HG03064 (cell line): Measurements from ENCODE around the gene PLCG2.
"Not testable (repeated sequence)": the region's sequence is repeated elsewhere in the genome, so short reads cannot be mapped to it uniquely, and the experiment has no call there.

Experiments
- ATAC-seq: cut with Tn5 transposase; IDR thresholded peaks from one replicate; pipeline ENCODE4 v1.9.1; 2021; ENCODE audit warnings: low read depth; ENCODE audit not compliant: unreplicated experiment

PLCG2 gene

DNA sequence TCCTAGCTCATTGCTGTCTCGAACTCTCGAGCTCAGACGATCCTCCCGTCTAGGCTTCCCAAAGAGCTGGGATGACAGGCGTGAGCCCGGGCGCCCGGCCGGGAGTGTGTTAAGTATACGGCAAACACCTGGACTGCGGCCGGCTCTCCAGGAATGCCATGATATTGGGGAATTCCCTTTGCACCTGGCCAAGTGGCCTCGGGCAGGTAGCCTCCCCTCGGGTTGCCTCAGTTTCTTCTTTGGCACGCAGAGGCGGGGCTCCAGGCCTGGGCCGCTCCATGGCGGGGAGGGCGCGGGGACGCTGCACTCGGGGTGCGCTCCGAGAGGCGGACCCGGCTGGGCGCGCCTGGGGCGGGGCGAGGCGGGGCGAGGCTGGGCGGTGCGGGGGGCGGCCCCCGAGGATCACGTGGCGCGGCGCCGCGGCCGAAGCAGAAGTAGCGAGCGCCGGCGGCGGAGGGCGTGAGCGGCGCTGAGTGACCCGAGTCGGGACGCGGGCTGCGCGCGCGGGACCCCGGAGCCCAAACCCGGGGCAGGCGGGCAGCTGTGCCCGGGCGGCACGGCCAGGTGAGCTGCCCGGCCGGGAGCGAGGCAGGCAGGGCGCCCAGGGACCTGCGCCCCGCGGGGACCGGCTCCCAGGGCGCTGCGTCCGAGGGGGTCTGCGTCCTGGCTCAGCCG, at the start of gene PLCG2:
Gene PLCG2, plus strand, starts transcription at position 431 of the 675 bp plus-strand sequence. CDS start 6,699 bp downstream, outside the sequence.
- ATAC-seq, result peak; percentile 78

DNA sequence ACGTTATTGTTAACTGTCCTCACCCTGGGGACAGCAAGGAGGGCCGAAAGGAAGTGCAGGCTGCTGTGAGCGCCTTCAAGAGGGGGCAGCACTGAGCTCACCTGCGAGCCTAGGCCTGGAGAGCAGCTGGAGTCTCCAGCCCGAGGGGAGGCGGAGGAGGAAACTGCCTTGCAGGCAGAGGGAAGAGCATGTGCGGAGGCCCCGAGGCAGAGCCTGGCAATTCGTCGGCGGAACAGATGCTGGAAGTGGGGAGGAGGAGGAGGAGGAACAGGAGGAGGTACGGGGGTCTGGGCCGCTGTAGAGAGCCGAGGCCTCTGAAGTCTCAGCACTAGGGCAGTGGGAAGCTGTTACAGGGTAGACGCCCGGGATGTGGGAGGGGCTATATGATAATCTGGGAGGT, 49.6 kb upstream of the PLCG2 start:
- no peak for ATAC-seq

DNA sequence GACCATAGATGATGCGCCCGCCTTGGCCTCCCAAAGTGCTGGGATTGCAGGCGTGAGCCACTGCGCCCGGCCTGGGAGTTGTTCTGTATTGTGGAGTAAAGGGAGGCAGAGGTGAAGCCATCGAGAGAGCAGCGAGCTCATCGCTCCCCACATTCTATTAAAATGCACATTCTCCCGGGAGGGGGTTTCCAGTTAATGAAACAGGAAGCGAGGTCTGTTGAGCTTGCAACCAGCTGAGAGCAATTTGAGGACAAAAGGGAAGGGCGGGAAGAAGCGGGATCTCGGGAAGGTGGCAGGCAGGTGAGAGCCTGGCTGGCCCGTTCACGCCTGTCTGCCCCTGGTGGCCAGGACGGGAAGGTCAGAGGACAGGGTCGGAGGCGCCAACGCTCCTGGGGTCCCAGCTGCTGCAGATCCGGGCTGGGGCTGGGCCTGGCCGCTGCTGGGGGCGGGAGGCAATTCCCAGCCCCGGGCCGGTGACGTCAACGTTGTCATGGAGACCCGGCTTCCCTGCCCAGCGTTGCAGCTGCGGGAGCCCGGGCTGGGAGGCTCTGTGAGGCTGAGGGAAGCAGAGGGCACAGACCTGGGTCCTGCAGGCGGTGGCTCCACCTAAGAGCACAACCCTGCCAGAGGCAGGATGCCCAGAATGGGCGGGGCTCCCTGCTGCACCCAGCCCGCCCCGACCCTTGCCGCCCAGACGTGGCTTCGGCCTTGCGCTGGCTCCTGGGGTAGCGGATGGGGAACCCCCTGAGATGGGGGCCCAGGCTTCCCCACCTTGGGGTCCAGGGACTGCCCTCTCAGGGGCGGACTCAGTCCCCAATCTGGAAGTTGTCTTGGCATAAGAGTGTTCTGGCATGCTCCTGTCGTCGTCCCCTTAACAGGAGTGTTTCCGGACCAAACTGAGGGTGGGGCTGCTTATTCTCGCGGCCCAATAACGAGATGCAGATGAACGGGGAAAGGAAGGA, 48.7 kb upstream of the PLCG2 start:
- peak; percentile 77 for ATAC-seq

DNA sequence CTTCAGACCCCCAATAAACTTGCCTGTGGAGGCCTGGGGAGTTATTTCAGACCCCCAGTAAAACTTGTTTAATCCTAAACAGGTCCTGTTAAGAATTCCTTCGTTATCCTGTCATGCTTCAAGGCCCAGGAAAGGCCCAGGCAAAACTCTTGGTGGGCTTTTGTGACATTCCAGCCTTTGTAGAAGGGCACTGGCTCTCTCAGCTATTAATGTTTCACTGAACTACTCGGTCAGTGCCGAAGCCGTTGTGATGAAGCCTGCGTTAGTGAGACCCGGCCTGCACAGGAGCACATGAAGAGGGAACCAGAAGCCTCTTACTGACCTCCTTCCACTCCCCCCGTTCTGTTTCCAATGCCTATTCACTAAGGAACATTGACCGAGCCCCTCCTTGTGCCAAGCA, 47.4 kb upstream of the PLCG2 start:
- no peak for ATAC-seq

DNA sequence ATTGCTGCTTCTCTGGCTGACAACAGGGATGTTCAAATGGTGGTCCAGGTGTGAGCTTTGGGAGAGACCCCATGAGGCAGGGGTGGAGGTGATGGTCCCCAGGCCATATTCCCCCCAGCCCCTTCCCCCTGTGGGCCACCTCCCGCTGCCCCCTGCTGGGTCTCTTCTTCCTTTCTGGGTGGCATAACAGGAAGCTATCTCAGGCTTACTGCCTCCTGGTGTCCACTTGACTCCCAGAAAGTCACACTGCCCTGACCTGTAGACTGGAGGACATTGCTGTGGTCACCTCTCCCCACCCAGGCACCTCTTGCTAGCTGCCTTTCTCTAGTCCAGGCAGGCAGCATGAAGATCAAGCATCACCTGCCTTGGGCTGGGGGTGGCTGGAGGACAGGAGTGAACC, 46.4 kb upstream of the PLCG2 start:
- ATAC-seq, result no peak

DNA sequence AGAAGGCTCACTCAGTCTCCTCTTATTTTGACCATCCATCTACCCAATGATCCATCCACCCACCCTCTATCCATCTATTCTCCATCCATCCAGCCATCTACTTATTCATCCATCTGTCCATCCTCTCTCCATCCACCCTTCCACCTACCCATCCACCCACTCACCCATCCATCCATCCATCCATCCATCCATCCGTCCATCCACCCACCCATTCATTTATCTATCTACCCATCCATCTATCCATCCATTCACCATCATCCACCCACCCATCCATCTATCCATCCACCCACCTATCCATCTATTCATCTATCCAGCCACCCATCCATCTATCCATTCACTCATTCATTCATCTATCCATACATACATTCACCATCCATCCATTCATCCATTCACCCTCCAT, 45.8 kb upstream of the PLCG2 start:
- ATAC-seq, result no peak

DNA sequence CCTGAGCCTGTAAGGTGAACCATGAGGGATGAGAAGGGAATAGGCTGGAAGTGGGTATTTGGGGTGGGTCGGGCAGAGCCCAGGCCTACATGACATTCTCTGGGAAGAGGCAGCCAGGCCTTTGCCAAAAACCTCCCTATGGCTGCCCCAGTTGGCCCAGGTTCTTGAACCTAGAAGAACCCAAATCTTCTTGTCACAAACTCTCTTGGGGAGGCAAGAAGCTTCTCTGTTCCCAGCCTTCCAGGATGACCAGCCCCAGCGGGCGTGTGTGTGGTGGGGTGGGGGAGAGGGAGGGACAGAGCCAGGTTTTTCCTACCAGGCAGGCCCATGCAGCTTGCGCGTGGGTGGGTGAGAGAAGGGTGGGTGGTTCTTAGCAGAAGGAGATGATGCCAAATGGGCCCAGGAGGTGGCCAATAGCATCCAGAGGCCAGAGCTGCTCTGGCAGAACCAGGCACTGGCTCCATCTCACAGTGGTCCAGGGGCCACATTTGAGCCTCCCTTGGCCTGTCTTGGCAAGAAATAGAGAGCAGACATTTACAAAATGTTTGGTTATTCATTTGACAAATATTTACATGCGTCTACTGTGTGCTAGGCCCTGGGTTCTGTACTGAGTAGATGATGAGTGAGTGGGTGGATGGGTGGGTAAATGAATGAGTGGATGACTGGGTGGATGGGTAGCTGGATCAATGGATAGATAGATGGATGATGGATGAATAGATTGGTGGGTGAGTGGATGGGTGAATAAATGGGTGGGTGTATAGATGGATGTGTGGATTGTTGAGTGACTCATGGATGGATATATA, 44.3 kb upstream of the PLCG2 start:
- ATAC-seq, result no peak

DNA sequence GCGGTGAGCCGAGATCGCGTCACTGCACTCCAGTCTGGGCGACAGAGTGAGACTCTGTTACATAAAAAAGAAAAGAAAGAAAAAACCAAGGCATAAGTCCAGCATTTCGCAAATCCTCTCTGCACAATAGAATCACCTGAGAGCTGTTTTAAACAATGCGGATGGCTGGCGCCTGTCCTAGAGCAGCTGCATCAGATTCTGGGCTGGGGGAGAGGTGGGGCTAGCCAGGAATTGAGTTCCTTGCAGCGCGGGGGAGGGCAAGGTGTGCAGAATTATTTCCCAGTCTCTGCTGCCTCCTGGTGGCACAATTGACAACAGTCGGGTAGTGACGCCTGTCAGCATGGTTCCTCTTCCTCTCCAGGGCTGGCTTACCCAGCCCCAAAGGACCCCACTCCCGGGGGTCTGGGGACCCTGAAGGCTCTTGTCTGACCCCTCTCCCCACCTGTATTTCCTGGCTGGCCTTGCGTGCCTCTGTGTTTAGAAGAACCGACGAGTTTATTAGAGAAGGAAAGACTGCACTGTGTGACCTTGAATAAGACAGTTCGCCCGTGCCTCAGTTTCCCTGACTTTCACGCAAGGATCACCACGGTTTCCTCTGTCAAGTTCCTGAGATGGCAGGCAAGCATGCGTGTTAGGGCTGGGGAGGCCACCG, 41.1 kb upstream of the PLCG2 start:
- peak; percentile 65 for ATAC-seq

DNA sequence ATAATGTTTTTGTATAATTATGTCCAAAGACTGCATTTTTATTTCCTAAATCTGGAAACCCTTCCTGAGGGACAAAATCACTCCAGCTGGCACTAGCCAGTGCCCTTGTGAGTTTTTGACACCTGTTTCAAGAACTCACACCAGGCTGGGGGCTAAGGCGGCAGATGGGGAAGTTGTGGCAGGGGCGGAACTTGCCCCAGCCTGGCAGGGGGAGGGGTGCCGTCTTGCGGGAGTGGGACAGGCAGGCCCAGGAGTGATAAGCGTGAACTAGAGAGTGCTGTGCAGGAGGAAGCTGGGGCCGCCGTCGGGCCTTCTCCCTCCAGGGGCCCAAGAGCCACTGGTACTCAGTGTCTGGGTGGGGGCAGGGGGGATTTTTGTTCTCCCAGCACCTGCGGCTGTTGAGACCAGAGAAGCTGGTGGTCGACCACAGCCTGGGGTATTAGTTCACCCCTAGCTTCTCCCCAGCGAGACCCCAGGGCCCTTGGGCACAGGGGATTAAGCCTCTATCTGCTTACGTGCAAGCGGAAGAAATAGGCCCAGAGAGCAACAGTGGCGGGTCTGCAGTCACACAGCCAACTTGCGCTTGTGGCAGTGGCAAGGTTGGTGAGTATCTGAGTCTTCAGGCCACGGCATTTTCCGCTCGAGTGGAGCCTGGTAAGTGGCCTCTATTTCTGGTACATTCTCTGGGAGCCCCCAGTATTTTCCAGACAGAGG, 40.2 kb upstream of the PLCG2 start:
- no peak for ATAC-seq

DNA sequence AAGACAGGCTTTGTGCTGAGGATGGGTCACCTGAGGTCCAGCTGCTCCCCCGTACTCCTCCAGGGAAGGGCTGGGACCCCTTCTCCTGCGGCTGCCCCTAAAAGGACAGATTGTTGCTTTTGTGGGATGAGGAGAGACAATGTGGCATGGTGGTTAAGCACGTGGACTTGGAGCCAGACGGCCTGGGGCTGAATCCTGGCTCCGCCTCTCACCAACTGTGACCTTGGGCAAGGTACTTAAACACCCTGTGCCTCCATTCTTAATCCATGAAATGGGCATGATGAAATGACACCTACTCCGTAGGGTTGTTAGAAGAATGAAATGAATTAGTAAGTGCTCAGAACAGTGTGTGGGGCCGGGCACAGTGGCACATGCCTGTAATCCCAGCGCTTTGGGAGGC, 39.6 kb upstream of the PLCG2 start:
- no peak for ATAC-seq

DNA sequence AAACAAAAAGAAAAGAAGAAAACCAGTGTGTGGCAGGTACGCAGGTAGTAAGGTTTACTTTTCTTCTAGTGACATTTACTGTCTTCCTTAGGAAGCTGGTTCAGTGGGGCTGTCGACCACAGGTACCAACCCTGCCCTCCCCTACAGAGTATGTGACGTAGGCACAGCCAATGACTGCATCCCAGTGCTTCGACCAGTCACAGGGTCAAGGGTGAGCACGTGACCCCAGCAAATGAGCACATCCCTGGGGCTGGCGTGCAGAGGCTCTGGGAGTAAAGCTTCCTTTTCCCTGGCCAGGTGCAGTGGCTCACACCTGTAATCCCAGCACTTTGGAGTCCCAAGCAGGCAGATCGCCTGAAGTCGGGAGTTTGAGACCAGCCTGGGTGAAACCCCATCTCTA, 38.9 kb upstream of the PLCG2 start:
- no peak for ATAC-seq

DNA sequence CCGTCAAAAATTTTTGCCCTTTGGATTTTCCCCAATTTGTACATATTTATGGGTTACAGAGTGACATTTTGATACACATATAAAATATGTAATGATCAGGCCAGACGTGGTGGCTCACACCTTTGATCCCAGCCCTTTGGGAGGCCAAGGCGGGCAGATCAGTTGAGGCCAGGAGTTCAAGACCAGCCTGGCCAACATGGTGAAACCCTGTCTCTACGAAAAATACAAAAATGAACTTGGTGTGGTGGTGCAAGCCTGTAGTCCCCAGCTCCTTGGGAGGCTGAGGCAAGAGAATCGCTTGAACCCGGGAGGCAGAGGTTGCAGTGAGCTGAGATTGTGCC, 37.7 kb upstream of the PLCG2 start:
- not testable (repeated sequence) for ATAC-seq

DNA sequence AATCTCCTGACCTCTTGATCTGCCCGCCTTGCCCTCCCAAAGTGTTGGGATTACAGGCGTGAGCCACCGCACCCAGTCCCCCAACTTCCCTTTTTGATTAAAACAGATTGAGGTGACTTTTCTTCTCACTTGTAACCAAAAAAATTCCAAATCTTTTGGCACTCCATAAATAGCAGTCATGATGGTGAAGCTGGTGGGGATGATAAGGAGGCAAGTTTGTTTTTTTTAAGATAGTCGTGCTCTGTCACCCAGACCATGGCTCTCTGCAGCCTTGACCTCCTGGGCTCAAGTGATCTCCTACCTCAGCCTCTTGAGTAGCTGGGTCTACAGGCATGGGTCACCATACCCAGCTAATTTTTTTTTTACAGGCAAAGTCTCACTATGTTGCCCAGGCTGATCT, 34.7 kb upstream of the PLCG2 start:
- ATAC-seq, result no peak

DNA sequence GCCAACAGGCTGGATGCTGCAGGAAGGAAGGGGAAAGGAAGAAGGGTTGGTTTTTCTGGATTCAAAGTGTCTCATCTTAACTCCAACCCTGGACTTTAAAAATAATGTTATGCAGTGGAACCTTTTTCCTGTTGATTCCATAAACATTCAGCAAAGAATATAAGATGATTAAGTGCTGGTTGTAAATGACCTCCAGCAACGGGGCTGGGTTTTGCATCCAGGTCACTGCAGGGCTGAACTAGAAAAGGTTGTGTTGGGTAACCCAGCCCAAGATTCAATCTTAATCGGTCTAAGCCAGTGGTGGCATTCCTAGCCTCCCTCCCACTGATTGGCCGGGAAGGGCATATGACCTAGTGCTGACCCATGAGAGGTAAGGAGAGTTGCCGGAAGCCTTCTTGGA, 34.2 kb upstream of the PLCG2 start:
- ATAC-seq, result no peak

DNA sequence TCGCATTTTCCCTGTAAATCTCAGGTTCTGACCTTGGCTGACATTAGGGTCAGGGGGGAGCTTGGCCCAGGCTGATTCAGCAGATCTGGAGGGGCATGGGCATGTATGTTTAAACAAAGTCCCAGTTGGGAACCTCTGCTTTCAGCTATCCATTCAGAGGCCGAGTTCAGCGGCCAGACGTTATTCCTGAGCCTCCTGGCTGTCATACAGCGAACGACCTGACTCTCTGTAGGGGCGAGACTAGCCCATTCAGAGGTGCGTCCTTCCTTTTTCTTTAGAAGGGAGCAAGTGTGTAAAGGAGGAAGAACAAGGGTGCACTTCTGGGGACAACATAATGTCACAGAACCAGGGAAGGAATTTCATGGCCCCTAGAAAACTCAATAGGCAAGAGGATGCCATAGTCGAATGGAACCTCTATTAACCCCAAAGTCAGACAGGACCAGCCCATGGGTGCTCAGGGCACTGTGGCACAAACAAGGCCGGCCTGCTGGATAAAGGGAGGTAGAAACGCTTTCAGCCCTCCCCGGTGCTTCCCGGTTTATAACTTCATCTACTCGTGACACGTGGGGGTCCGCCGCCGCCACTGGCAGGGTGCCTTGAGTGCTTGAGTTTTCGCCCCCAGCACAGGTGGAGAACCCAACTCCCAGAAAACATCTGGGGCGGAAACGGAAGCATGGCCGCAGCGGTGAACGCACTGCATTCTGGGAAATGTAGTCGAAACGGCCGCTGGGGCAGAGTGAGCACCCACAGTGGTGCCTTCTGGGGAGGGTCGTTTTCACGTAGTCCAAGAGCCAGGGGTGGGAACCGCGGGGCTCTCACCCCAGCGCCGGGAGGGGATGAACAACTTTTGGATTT, 33.2 kb upstream of the PLCG2 start:
- peak; percentile 58 for ATAC-seq

DNA sequence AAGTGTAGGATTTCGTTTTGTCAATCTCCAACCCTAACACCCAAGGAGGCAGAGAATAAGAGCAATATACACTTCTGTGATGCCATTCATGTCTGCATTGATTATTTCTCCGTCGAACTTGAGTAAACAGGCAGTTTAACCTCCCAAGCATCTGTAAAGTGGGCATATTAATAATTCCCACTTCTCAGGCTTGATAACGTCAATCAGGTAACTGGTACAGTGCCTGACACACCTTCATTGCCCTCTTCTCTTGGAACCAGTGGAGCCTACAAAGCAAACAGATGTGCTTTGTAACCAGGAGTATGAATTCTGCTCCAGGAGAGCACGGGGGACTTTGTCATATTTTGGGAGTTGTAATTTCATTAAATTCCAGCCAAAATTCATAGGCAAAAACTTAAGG, 32.5 kb upstream of the PLCG2 start:
- no peak for ATAC-seq

DNA sequence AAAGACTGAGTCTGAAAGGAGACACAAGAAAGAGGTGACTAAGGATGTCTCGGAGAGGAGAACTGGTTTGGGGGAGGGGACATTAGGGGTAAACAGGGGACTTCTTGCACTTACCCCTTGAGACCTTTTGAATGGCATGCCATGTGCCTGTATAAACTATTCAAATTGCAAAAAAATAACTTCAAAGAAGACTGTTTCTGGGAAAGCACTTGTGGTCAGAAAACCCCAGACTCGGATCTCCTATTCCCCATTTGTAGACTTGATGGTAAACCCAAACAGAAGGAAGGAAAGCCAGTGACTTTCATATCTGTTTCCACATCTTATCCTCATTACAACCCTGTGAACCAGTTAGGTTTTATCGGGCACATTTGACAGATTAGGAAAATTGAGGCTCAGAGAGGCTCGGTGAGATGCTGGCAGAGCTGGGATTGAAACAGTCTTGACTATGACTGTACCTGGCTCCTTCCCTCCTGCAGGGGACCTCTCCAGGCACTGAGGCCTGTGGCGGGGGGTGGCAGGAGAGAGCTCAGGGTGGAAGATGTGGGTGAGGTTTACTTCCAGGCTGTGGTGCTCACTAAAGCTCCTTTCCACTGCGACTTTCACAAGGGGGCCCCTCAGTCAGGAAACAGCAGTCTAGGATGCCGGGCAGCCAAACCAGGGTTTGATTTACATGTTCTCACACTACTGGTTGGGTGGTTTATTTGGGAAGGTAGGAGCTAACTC, 30.5 kb upstream of the PLCG2 start:
- ATAC-seq, result no peak

DNA sequence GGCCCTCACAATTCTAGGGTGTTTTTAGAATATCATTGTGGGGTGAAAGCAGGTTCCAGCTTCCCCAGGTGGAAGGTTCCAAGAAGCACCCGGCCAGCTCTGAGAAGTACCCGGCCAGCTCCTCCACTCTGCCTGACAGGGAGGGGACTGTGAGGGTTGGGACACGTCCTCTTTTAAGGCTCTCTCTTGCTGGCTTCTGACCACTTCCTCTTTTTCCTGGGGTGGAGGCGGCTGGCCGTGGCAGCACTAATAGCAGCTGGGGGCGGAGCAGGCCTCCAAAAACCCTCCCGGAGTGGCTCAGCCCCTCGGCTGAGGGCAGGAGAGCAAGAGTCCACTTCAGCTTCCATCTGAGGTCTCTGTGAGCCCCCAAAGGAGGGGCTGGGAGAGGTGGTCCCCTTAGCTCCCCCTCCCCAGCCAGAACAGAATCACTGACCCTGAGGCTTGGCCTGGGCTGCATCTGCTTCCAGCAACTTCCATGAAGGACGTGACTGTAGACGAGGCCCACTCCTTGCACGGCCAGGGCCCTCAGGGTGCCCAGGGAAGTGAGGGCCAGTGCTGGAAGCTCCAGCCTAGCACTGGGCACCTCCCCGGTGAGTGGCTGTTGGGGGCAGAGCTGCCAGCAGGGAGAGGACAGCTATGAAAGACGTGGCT, 26.7 kb upstream of the PLCG2 start:
- ATAC-seq, result peak; percentile 82
